ENCODE data around the gene SBF1. TPM values are rescaled to one million over a fixed set of nuclear protein-coding genes. Genes with fewer than 3 reads are reported as not detected.

SBF1 gene
- total and polyA plus RNA-seq, 2 of the 13 experiments (the other 11 are each of a cell fraction or from before 2014, with no cell fraction given) = 31.7 to 40.9 TPM

DNA sequence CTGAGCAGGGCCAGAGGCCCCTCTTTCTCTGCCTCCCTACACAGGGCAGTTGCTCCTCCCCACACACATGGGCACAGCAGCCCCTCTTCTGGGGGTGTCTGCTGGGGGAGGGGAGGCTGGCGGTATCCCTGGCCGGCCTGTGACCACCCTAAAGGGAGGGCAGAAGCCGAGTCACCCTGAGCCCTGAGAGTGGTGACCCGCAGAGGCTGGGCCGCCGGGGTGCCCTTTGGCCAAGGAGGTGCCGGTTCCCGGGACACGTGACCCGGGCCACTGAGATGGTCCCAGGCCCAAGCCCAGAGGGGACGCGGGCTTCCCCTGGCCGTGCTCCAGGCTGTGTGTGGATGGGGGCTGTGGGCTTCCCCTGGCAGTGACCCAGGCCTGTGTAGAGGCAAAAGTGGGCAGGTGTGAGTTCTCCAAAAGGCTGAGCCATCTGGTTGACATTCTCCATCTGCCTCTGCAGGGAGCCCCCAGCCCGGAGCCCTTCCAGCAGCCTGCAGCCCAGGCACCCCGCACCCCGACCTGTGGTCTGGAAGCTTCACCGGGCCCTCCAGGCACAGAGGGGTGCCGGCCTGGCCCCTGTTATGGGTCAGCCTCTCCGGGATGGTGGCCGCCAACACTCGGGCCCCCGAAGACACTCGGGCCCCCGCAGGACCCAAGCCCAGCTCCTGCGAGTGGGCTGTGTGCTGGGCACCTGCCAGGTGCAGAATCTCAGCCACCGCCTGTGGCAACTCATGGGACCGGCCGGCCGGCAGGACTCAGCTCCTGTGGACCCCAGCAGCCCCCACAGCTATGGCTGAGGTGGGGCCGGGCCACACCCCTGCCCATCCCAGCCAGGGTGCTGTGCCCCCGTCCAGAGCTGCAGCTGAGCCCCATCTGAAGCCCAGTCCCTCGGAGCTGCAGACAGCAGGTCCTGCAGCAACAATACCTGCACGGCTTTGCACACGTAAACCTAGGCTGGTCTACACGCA is 7.6 kb upstream of the SBF1 start (continued):
- TF ChIP-seq NFYC (CRISPR knock-in tag; IDR thresholded peaks at IDR 0.05) = no peak
- TF ChIP-seq HDAC1 (CRISPR knock-in tag; IDR thresholded peaks at IDR 0.05) = 0 out of 2 replicates have a peak, but pooled peaks have one; percentile 29
- TF ChIP-seq AKAP8 (CRISPR knock-in tag; IDR thresholded peaks at IDR 0.05) = no peak
- TF ChIP-seq, protein P1, sequence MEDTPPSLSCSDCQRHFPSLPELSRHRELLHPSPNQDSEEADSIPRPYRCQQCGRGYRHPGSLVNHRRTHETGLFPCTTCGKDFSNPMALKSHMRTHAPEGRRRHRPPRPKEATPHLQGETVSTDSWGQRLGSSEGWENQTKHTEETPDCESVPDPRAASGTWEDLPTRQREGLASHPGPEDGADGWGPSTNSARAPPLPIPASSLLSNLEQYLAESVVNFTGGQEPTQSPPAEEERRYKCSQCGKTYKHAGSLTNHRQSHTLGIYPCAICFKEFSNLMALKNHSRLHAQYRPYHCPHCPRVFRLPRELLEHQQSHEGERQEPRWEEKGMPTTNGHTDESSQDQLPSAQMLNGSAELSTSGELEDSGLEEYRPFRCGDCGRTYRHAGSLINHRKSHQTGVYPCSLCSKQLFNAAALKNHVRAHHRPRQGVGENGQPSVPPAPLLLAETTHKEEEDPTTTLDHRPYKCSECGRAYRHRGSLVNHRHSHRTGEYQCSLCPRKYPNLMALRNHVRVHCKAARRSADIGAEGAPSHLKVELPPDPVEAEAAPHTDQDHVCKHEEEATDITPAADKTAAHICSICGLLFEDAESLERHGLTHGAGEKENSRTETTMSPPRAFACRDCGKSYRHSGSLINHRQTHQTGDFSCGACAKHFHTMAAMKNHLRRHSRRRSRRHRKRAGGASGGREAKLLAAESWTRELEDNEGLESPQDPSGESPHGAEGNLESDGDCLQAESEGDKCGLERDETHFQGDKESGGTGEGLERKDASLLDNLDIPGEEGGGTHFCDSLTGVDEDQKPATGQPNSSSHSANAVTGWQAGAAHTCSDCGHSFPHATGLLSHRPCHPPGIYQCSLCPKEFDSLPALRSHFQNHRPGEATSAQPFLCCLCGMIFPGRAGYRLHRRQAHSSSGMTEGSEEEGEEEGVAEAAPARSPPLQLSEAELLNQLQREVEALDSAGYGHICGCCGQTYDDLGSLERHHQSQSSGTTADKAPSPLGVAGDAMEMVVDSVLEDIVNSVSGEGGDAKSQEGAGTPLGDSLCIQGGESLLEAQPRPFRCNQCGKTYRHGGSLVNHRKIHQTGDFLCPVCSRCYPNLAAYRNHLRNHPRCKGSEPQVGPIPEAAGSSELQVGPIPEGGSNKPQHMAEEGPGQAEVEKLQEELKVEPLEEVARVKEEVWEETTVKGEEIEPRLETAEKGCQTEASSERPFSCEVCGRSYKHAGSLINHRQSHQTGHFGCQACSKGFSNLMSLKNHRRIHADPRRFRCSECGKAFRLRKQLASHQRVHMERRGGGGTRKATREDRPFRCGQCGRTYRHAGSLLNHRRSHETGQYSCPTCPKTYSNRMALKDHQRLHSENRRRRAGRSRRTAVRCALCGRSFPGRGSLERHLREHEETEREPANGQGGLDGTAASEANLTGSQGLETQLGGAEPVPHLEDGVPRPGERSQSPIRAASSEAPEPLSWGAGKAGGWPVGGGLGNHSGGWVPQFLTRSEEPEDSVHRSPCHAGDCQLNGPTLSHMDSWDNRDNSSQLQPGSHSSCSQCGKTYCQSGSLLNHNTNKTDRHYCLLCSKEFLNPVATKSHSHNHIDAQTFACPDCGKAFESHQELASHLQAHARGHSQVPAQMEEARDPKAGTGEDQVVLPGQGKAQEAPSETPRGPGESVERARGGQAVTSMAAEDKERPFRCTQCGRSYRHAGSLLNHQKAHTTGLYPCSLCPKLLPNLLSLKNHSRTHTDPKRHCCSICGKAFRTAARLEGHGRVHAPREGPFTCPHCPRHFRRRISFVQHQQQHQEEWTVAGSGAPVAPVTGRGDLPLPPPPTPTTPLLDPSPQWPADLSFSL (CRISPR knock-in tag; IDR thresholded peaks at IDR 0.05) = no peak
- TF ChIP-seq HMGA1 (CRISPR knock-in tag; conservative IDR thresholded peaks at IDR 0.05) = no peak
- peak; percentile 29; the same call in 1 of the 2 replicates for TF ChIP-seq NFKB2 (CRISPR knock-in tag; IDR thresholded peaks at IDR 0.05; ENCODE audit: borderline replicate concordance)
- no peak for TF ChIP-seq FOSL2 (CRISPR knock-in tag; IDR thresholded peaks at IDR 0.05)
- TF ChIP-seq, protein P2, sequence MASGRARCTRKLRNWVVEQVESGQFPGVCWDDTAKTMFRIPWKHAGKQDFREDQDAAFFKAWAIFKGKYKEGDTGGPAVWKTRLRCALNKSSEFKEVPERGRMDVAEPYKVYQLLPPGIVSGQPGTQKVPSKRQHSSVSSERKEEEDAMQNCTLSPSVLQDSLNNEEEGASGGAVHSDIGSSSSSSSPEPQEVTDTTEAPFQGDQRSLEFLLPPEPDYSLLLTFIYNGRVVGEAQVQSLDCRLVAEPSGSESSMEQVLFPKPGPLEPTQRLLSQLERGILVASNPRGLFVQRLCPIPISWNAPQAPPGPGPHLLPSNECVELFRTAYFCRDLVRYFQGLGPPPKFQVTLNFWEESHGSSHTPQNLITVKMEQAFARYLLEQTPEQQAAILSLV (CRISPR knock-in tag; IDR thresholded peaks at IDR 0.05; ENCODE audit: borderline replicate concordance) = no peak
- TF ChIP-seq ZFAT (CRISPR knock-in tag; conservative IDR thresholded peaks at IDR 0.05) = no peak
- no peak for TF ChIP-seq ESRRA (CRISPR knock-in tag; IDR thresholded peaks at IDR 0.05; ENCODE audit: low read depth)
- TF ChIP-seq KAT8 (CRISPR knock-in tag; IDR thresholded peaks at IDR 0.05) = no peak; the same call in 1 of the 2 replicates
- TF ChIP-seq, protein P3, sequence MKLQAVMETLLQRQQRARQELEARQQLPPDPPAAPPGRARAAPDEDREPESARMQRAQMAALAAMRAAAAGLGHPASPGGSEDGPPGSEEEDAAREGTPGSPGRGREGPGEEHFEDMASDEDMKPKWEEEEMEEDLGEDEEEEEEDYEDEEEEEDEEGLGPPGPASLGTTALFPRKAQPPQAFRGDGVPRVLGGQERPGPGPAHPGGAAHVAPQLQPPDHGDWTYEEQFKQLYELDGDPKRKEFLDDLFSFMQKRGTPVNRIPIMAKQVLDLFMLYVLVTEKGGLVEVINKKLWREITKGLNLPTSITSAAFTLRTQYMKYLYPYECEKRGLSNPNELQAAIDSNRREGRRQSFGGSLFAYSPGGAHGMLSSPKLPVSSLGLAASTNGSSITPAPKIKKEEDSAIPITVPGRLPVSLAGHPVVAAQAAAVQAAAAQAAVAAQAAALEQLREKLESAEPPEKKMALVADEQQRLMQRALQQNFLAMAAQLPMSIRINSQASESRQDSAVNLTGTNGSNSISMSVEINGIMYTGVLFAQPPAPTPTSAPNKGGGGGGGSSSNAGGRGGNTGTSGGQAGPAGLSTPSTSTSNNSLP (IDR thresholded peaks at IDR 0.05; ENCODE audit: low read depth, low read length) = no peak
- no peak for TF ChIP-seq SAP130 (CRISPR knock-in tag; IDR thresholded peaks at IDR 0.05; ENCODE audit: low read depth)
- TF ChIP-seq SMAD1 (CRISPR knock-in tag; IDR thresholded peaks at IDR 0.05; ENCODE audit: borderline replicate concordance, low read depth) = no peak
- no peak; the same call in 1 of the 2 replicates for TF ChIP-seq ZFY (CRISPR knock-in tag; IDR thresholded peaks at IDR 0.05)
- TF ChIP-seq, protein P4, sequence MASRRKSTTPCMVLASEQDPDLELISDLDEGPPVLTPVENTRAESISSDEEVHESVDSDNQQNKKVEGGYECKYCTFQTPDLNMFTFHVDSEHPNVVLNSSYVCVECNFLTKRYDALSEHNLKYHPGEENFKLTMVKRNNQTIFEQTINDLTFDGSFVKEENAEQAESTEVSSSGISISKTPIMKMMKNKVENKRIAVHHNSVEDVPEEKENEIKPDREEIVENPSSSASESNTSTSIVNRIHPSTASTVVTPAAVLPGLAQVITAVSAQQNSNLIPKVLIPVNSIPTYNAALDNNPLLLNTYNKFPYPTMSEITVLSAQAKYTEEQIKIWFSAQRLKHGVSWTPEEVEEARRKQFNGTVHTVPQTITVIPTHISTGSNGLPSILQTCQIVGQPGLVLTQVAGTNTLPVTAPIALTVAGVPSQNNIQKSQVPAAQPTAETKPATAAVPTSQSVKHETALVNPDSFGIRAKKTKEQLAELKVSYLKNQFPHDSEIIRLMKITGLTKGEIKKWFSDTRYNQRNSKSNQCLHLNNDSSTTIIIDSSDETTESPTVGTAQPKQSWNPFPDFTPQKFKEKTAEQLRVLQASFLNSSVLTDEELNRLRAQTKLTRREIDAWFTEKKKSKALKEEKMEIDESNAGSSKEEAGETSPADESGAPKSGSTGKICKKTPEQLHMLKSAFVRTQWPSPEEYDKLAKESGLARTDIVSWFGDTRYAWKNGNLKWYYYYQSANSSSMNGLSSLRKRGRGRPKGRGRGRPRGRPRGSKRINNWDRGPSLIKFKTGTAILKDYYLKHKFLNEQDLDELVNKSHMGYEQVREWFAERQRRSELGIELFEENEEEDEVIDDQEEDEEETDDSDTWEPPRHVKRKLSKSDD (CRISPR knock-in tag; IDR thresholded peaks at IDR 0.05; ENCODE audit: low read depth) = no peak
- TF ChIP-seq CC2D1A (CRISPR knock-in tag; IDR thresholded peaks at IDR 0.05) = no peak

Measured in HepG2 (cell line).